ENCODE data around the gene RBM17.
"Not testable (repeated sequence)": the region's sequence is repeated elsewhere in the genome, so short reads cannot be mapped to it uniquely, and the experiment has no call there.

The RBM17 gene

GRCh38 chr10:6112893-6113292 is 24.1 kb downstream of the RBM17 start:
- DNase-seq (ENCODE audit: low read depth), result no peak

- no peak for DNase-seq (ENCODE audit: low read depth)
These were observed 25.5 kb downstream of the RBM17 start for GRCh38 chr10:6114299-6114698.

- no peak for DNase-seq (ENCODE audit: low read depth)
These were observed 26.0 kb downstream of the RBM17 start for GRCh38 chr10:6114805-6115341.

GRCh38 chr10:6115411-6115810 is 26.6 kb downstream of the RBM17 start:
- no peak for DNase-seq (ENCODE audit: low read depth)

GRCh38 chr10:6115824-6116350 is 27.1 kb downstream of the RBM17 start:
- no peak for DNase-seq (ENCODE audit: low read depth)

- DNase-seq (ENCODE audit: low read depth), result no peak
These were observed 28.0 kb downstream of the RBM17 start for GRCh38 chr10:6116806-6117205.

GRCh38 chr10:6117711-6118110 is 28.9 kb downstream of the RBM17 start:
- DNase-seq (ENCODE audit: low read depth), result no peak

- no peak for DNase-seq (ENCODE audit: low read depth)
These were observed 30.6 kb downstream of the RBM17 start for GRCh38 chr10:6119423-6119822.

GRCh38 chr10:6119962-6120361 is 31.1 kb downstream of the RBM17 start:
- no peak for DNase-seq (ENCODE audit: low read depth)

- DNase-seq (ENCODE audit: low read depth), result no peak
These were observed 31.9 kb downstream of the RBM17 start for GRCh38 chr10:6120691-6121090.

GRCh38 chr10:6121146-6121545 is 32.3 kb downstream of the RBM17 start:
- DNase-seq (ENCODE audit: low read depth), result no peak

- no peak for DNase-seq (ENCODE audit: low read depth)
These were observed 34.7 kb downstream of the RBM17 start for GRCh38 chr10:6123532-6123931.

- no peak for DNase-seq (ENCODE audit: low read depth)
These were observed 35.8 kb downstream of the RBM17 start for GRCh38 chr10:6124666-6125065.

- DNase-seq (ENCODE audit: low read depth), result not testable (repeated sequence)
These were observed 38.6 kb downstream of the RBM17 start for GRCh38 chr10:6127461-6127860.

- DNase-seq (ENCODE audit: low read depth), result no peak
These were observed 39.3 kb downstream of the RBM17 start for GRCh38 chr10:6128087-6128486.

- no peak for DNase-seq (ENCODE audit: low read depth)
These were observed 39.9 kb downstream of the RBM17 start for GRCh38 chr10:6128591-6129251.

- DNase-seq (ENCODE audit: low read depth), result no peak
These were observed 42.1 kb downstream of the RBM17 start for GRCh38 chr10:6130848-6131470.

- no peak for DNase-seq (ENCODE audit: low read depth)
These were observed 44.7 kb downstream of the RBM17 start for GRCh38 chr10:6133331-6134098.

GRCh38 chr10:6134099-6134823 is 45.4 kb downstream of the RBM17 start:
- DNase-seq (ENCODE audit: low read depth), result no peak

GRCh38 chr10:6135039-6135438 is 46.2 kb downstream of the RBM17 start:
- DNase-seq (ENCODE audit: low read depth), result no peak

- no peak for DNase-seq (ENCODE audit: low read depth)
These were observed 46.8 kb downstream of the RBM17 start for GRCh38 chr10:6135589-6136168.
